Neural progenitor cell (in vitro differentiated cells): ENCODE data around the gene TTC19.

ENCODE experiments used
- EZH2phosphoT487 ChIP-seq: fragments of 200-600 bp; sonication (generic); IDR thresholded peaks from 2 replicates; pipeline ENCODE4 v1.6.1; 2017; ENCODE audit warnings: antibody characterized with exemption
- TF ChIP-seq, protein P1 (sequence below): fragments of 200-600 bp; sonication (generic); IDR thresholded peaks from 2 replicates; pipeline ENCODE4 v1.5.1; 2017; ENCODE audit warnings: antibody characterized with exemption, mild to moderate bottlenecking

DNA sequence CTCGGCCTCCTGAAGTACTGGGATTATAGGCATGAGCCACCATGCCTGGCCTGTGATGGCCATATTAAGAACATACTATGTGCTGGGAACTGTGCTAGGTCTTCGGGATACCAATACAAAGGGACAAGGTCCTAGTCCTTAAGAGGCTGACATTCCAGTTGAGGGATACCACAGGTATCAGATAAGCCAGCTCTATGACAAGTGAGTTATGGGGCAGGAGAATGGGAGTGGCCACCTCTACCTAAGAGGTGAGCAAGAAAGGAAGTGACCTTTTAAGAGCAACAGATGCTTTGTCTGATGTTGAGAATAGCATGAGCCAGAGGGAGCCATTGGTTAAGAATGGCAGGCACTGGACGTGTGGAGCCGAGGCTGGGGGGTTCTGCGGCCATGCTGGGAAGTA lies 27.7 kb upstream of the TTC19 start:
- TF ChIP-seq, protein P1, sequence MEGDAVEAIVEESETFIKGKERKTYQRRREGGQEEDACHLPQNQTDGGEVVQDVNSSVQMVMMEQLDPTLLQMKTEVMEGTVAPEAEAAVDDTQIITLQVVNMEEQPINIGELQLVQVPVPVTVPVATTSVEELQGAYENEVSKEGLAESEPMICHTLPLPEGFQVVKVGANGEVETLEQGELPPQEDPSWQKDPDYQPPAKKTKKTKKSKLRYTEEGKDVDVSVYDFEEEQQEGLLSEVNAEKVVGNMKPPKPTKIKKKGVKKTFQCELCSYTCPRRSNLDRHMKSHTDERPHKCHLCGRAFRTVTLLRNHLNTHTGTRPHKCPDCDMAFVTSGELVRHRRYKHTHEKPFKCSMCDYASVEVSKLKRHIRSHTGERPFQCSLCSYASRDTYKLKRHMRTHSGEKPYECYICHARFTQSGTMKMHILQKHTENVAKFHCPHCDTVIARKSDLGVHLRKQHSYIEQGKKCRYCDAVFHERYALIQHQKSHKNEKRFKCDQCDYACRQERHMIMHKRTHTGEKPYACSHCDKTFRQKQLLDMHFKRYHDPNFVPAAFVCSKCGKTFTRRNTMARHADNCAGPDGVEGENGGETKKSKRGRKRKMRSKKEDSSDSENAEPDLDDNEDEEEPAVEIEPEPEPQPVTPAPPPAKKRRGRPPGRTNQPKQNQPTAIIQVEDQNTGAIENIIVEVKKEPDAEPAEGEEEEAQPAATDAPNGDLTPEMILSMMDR, result no peak
- TF ChIP-seq EZH2phosphoT487, result no peak
